ENCODE data around the gene SORBS2. TPM values are rescaled to one million over a fixed set of nuclear protein-coding genes. Genes with fewer than 3 reads are reported as not detected.

Gene SORBS2
- total and polyA plus RNA-seq, 2 of the 8 experiments (the other 6 are each of a cell fraction or from before 2014, with no cell fraction given), result 73.0 to 87.1 TPM

GRCh38 chr4:185745891-185746290, 66.1 kb downstream of the SORBS2 start:
- FAIRE-seq, result no peak
- no peaks in the 10 kb centered on the region for H4K20me1 ChIP-seq (replicated peaks in 1 of 2; ENCODE audit: control insufficient read depth in 1 of 2, insufficient read depth in 2 of 2, low read length in 2 of 2)
- no peak overlapping the region for H2BK20ac ChIP-seq (ENCODE audit: low read length)
- H3K4me3 ChIP-seq (ENCODE audit: extremely low read depth in 1 of 4, insufficient read depth in 2 of 4, low read depth in 3 of 4, low read length in 4 of 4), result no peak overlapping the region
- H3K27ac ChIP-seq (ENCODE audit: low read depth, low read length), result no peak overlapping the region
- no peak overlapping the region for H4K91ac ChIP-seq (replicated peaks; ENCODE audit: insufficient read length, low read length)
- H3K9ac ChIP-seq (replicated peaks in 1 of 4; ENCODE audit: extremely low read depth in 1 of 4, low read depth in 3 of 4, low read length in 3 of 4), result no peak overlapping the region
- no peak overlapping the region for H3K23ac ChIP-seq (ENCODE audit: insufficient read length)
- no peak overlapping the region for H2BK12ac ChIP-seq (ENCODE audit: low read depth, low read length)
- CTCF ChIA-PET (ENCODE audit: partially characterized antibody), result interaction anchor here (0.9 kb wide), 1 partner anchor 96 kb away, joined by 3 read pairs; no protein-coding TSS in a partner anchor
- H3K4me2 ChIP-seq (ENCODE audit: insufficient read depth in 1 of 2, low read depth in 2 of 2, low read length in 2 of 2), result no peak overlapping the region
- no peak overlapping the region for H3K18ac ChIP-seq (ENCODE audit: extremely low read depth, low read length)
- H2BK5ac ChIP-seq (ENCODE audit: low read depth, low read length), result no peak overlapping the region
- H2AFZ ChIP-seq (ENCODE audit: low read length), result no peak overlapping the region
- H3K56ac ChIP-seq (replicated peaks; ENCODE audit: insufficient read length, low read depth, low read length), result no peak overlapping the region
- H3K9me3 ChIP-seq (ENCODE audit: insufficient read depth in 2 of 2, low read depth in 1 of 2, low read length in 1 of 2), result no peaks in the 10 kb centered on the region
- H2BK15ac ChIP-seq (ENCODE audit: low read length), result no peak overlapping the region
- H3K4me1 ChIP-seq (replicated peaks in 1 of 4; ENCODE audit: control insufficient read depth in 3 of 4, insufficient read depth in 4 of 4, low read length in 3 of 4), result peaks cover 0 to 6% (median 4%) of the 10 kb centered on the region in 4 experiments; a peak in 5 of 7 replicates
- H3K79me2 ChIP-seq (ENCODE audit: control insufficient read depth in 1 of 2, insufficient read depth in 2 of 2, low read length in 2 of 2), result peaks cover 0 to 21% of the 10 kb centered on the region in 2 experiments; a peak in 1 of 4 replicates
- H4K5ac ChIP-seq (ENCODE audit: insufficient read length, low read depth, low read length), result no peak overlapping the region
- no peak overlapping the region for H3K14ac ChIP-seq (ENCODE audit: insufficient read length)
- 0 out of 2 replicates have a peak, but pooled peaks cover under 1% of the 10 kb centered on the region for H3K23me2 ChIP-seq (ENCODE audit: low read depth, low read length)
- POLR2A ChIA-PET (ENCODE audit: partially characterized antibody), result no interaction called here
- no peak overlapping the region for H4K8ac ChIP-seq (ENCODE audit: extremely low read depth, insufficient read depth, low read length)
- H3K79me1 ChIP-seq (ENCODE audit: low read depth, low read length), result peaks cover 2% of the 10 kb centered on the region; the same call in 1 of the 2 replicates
- no peak for DNase-seq (ENCODE audit: low read depth in 1 of 2, low spot score in 2 of 2)
- 91% methylated on average over 9 of the region's 9 CpGs; no CpG with 5 or more reads in 1 of the 2 experiments for WGBS, 2 experiments (ENCODE audit: extremely low coverage in 1 of 2, insufficient coverage in 1 of 2, insufficient read length in 1 of 2, insufficient replicate concordance in 2 of 2, low coverage in 1 of 2, low lambda C conversion rate in 2 of 2, missing lambda C conversion rate in 1 of 2)
- no peaks in the 10 kb centered on the region for H3K36me3 ChIP-seq (ENCODE audit: control insufficient read depth in 2 of 4, insufficient read depth in 4 of 4, low read length in 3 of 4)
- H3K4ac ChIP-seq (replicated peaks; ENCODE audit: insufficient read length, low read depth, low read length), result no peak overlapping the region
- H2BK120ac ChIP-seq (replicated peaks; ENCODE audit: low read depth, low read length), result no peak overlapping the region
- no peak for TF ChIP-seq GTF2F1 (IDR thresholded peaks at IDR 0.05; ENCODE audit: borderline replicate concordance, low read depth, low read length)
- no peak for TF ChIP-seq TEAD4 (IDR thresholded peaks at IDR 0.05; ENCODE audit: low read depth, low read length)
- no peak for TF ChIP-seq SUZ12 (IDR thresholded peaks at IDR 0.05; ENCODE audit: low read length)
- no peak overlapping the region for H2AK5ac ChIP-seq (ENCODE audit: low read depth, low read length)
- no peaks in the 10 kb centered on the region for H3K27me3 ChIP-seq (replicated peaks in 1 of 4; ENCODE audit: control insufficient read depth in 3 of 4, extremely low read depth in 1 of 4, insufficient read depth in 3 of 4, low read length in 3 of 4)
